Ovary (tissue), 9 donors: ENCODE data around the gene JHY. TPM values are rescaled to one million over a fixed set of nuclear protein-coding genes. Genes with fewer than 3 reads are reported as not detected.

Experiments used
- DNase-seq, 5 donors: peaks; one replicate each; pipeline ENCODE4 v3.0.0-alpha.2; 2019 to 2020
- H3K27ac ChIP-seq, 2 donors: fragments of 200-600 bp; one replicate each; pipeline versions ENCODE4 v1.5.1 to v1.8.0; 2019 to 2022
- H3K27me3 ChIP-seq: fragments of 200-600 bp; one replicate; pipeline ENCODE4 v1.8.0; 2022
- H3K36me3 ChIP-seq: fragments of 200-600 bp; sonication (generic); one replicate; pipeline ENCODE4 v1.5.1; 2019
- H3K4me1 ChIP-seq: one replicate; pipeline ENCODE4 v1.8.1; 2013; ENCODE audit warnings: mild to moderate bottlenecking, moderate library complexity; ENCODE audit not compliant: insufficient read depth
- H3K4me3 ChIP-seq: fragments of 200-600 bp; sonication (generic); one replicate; pipeline ENCODE4 v1.5.1; 2017
- H3K9me3 ChIP-seq, 2 donors: fragments of 200-600 bp in 1 of 2; sonication (generic) in 1 of 2; one replicate each; pipeline versions ENCODE4 v1.5.1 to v1.8.1; 2013 to 2019; ENCODE audit warnings: mild to moderate bottlenecking in 1 of 2, moderate library complexity in 1 of 2
- EP300 ChIP-seq: sonication (generic); formaldehyde crosslinking; IDR thresholded peaks from one replicate; pipeline ENCODE4 v1.6.1; 2017; ENCODE audit warnings: antibody characterized with exemption
- POLR2A ChIP-seq: fragments of 450-650 bp; IDR thresholded peaks from one replicate; pipeline ENCODE4 v1.6.1; 2017; ENCODE audit warnings: antibody characterized with exemption, mild to moderate bottlenecking, moderate library complexity
- WGBS, 3 donors: extraction: QIAGEN DNeasy Blood & Tissue Kit in 1 of 3; methylation state at CpG; one replicate each; pipeline versions ENCODE4 v1.1.5 to v1.1.7; 2013 to 2017; 5-methylcytosine and 5-hydroxymethylcytosine counted together
- intact Hi-C, 4 donors: fragments of 100-400 bp; cut with DNase I; formaldehyde crosslinking; loops; one replicate each; pipeline versions ENCODE4 v1.11.0 to v1.15.1; 2022 to 2023
- polyA plus RNA-seq, 2 donors: library from polyadenylated mRNA; stranded (reverse); fragments of 200-250 nt in 1 of 2; fragments of 350-450 nt in 1 of 2; fragmentation: Illumina TruSeq in 1 of 2; extraction: RNeasy Lipid Tissue Mini Kit (QIAGEN cat#74804) in 1 of 2; gene quantifications; one replicate each; pipeline ENCODE4 v1.2.3, GENCODE V29; 2013 to 2014
- small RNA-seq: library from RNA; depleted of rRNA; stranded (forward); fragments of <200 nt; gene quantifications from one replicate; pipeline ENCODE3, GENCODE V24; 2016
- total RNA-seq, 7 donors: library from RNA; depleted of rRNA in 2 of 7; stranded (reverse); fragments of >200 nt in 2 of 7; fragmentation: NEBNext Ultra II Directional in 3 of 7; extraction: Animal tissue kit (Norgen Biotek cat#: 25700) in 3 of 7; gene quantifications; one replicate each; pipeline versions ENCODE4 v1.1.0 to v1.2.4, GENCODE V29; 2016 to 2023
- TF ChIP-seq, protein P1 (sequence below), 3 donors: fragments of 450-650 bp in 2 of 3; fragments of 200-600 bp in 1 of 3; IDR thresholded peaks; one replicate each; pipeline versions ENCODE4 v1.5.1 to v1.8.0; 2016 to 2022; ENCODE audit warnings: antibody characterized with exemption in 3 of 3, mild to moderate bottlenecking in 1 of 3
- donor health status: DM: no; HTN: no; CAD: no; lungs with moderate emphysema.
- donor health status: DM: no; HTN: no; CAD: no.
- donor health status: Bipolar disorder and iron deficiency.
- donor health status: DM: yes; HTN: yes; CAD: no.
- donor health status: DM: no; HTN: no; CAD: no.
- donor health status: DM: yes; HTN: yes; CAD: no.

The JHY gene
- total and polyA plus RNA-seq, 9 donors, result 2.2 to 7.9 (median 3.7) TPM

DNA sequence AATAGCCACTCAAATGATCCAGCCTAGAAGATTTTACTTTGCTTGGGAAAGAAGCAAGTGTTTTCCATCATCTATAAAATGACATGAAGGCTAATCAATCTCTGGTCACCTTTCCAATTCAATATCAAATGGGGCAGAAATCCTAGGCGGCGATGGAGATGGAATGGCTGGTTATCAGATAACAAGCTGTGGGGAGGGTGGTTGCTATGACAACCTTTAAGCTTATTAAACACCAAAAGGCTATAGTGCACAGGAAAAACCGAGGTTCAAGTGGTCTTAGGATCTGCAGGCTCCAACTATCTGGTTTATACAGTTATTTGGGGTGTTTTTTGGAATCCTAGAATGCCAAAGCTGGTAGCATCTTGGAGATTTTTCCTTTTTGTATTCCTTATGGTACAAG is 113.0 kb downstream of the JHY start:
- intact Hi-C loops, result no loop called here
- Histone ChIP-seq H3K9me3 (no peaks in the 10 kb centered on the region), H3K4me3 (no peak overlapping the region), H3K27ac (no peak overlapping the region), H3K36me3 (no peaks in the 10 kb centered on the region), H3K4me1 (no peaks in the 10 kb centered on the region), H3K27me3 (no peaks in the 10 kb centered on the region)
- 36 to 38% (median 36%) methylated on average over 3 of the region's 3 CpGs for WGBS, 3 donors
- DNase-seq, result no peak
- TF ChIP-seq EP300 (no peak), POLR2A (no peak)

DNA sequence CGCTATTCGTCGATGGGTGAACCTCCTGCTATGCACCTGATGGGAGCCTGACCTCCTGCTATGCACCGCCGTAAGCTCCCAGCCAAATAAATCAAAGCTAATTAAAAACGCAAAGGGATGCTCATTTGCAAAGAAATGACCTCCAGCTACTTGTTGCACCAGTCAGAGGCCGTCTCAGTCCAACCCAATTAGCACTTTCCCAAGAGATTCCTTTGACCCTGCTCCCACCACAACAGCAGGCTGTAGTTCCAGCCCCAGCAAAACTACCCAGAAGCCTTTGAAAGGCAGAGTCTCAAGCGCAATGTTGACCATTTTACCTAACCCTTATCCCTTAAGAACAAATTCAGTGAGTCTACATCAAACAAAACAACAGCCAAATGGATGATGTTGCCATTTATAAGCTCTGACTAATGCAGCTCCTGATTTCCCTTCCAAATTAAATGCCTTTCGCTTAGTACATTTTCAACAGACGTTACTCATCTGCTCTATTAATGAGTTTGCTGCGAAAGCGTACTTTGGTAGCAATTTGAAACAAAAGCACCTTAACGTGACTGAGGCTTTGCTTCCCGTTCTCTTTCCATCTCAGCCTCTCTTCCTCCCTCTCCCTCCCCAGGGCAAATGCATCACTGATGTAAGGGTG is 116.3 kb downstream of the JHY start:
- intact Hi-C loops, result no loop called here
- no peak overlapping the region for H3K27ac ChIP-seq
- H3K27me3 ChIP-seq, result no peaks in the 10 kb centered on the region
- no peaks in the 10 kb centered on the region for H3K9me3 ChIP-seq
- H3K4me1 ChIP-seq, result no peaks in the 10 kb centered on the region
- TF ChIP-seq POLR2A (no peak), EP300 (no peak)
- TF ChIP-seq, protein P1, sequence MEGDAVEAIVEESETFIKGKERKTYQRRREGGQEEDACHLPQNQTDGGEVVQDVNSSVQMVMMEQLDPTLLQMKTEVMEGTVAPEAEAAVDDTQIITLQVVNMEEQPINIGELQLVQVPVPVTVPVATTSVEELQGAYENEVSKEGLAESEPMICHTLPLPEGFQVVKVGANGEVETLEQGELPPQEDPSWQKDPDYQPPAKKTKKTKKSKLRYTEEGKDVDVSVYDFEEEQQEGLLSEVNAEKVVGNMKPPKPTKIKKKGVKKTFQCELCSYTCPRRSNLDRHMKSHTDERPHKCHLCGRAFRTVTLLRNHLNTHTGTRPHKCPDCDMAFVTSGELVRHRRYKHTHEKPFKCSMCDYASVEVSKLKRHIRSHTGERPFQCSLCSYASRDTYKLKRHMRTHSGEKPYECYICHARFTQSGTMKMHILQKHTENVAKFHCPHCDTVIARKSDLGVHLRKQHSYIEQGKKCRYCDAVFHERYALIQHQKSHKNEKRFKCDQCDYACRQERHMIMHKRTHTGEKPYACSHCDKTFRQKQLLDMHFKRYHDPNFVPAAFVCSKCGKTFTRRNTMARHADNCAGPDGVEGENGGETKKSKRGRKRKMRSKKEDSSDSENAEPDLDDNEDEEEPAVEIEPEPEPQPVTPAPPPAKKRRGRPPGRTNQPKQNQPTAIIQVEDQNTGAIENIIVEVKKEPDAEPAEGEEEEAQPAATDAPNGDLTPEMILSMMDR (IDR thresholded peaks at IDR 0.05), result no peak
- 28 to 33% (median 31%) methylated on average over 14 of the region's 14 CpGs for WGBS, 3 donors
- no peaks in the 10 kb centered on the region for H3K36me3 ChIP-seq
- no peak for DNase-seq
- H3K4me3 ChIP-seq, result no peak overlapping the region

DNA sequence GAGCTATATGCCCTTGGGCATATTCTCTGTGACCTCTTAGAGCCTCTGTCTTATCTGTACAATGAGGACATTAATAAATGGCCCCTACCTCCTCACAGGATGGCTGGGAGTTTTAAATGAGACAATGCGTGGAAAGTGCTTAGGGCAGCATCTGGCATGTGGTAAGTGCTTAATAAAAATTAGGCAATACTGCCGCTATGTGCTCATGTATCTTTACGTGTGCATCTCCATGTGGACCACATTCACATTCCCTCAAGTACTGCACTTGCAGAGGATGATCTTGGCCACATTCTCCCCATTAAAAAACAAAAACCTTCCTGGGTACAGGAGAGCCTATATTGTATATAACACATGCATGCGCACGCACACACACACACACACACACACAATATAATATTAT is 118.2 kb downstream of the JHY start:
- no peak for TF ChIP-seq EP300
- TF ChIP-seq, protein P1 (IDR thresholded peaks at IDR 0.05), result no peak
- TF ChIP-seq POLR2A, result no peak
- no peaks in the 10 kb centered on the region for H3K27me3 ChIP-seq
- intact Hi-C loops, result no loop called here
- no peak for DNase-seq
- H3K27ac ChIP-seq, result no peak overlapping the region
- WGBS, 3 donors, result 69 to 85% (median 74%) methylated on average over 5 of the region's 5 CpGs
- H3K4me3 ChIP-seq, result no peak overlapping the region
- H3K36me3 ChIP-seq, result no peaks in the 10 kb centered on the region
- no peaks in the 10 kb centered on the region for H3K4me1 ChIP-seq
- H3K9me3 ChIP-seq, result no peaks in the 10 kb centered on the region

DNA sequence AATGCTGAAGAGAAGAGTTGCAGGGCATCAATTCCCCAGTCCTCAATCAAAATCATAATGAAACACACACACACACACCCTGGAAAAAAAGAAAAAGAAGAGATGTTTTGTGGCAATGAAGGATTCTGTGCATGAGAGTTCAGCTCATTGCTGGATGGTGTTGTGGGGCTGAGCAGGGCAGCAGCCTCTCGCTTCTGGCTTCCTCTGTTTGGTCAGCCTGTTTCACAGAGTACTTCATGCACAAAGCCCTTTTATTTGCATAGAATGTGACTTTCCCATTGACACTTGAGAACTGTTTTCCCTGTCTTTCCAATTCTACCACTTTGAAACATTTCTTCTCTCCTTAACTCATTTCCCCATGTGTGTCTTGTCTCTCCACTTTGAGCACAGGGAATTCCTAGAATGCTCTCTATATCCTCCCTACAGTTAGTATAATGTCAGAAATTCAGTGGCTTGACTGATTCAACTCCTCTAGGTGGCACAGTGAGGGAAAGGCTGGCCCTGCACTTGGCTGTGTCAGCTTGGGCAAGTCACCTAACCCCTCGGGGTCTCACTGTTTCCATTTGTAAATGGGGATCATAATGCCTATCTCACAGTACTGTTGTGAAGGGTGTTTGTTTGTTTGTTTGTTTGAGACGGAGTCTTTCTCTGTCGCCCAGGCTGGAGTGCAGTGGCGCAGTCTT is 124.4 kb downstream of the JHY start:
- 78 to 87% (median 84%) methylated on average over 5 of the region's 5 CpGs for WGBS, 3 donors
- Histone ChIP-seq H3K36me3 (no peaks in the 10 kb centered on the region), H3K9me3 (no peaks in the 10 kb centered on the region), H3K27me3 (no peaks in the 10 kb centered on the region), H3K4me3 (no peak overlapping the region), H3K27ac (no peak overlapping the region), H3K4me1 (no peaks in the 10 kb centered on the region)
- DNase-seq, result no peak
- intact Hi-C loops, result no loop called here
- no peak for TF ChIP-seq POLR2A
- TF ChIP-seq, protein P1 (IDR thresholded peaks at IDR 0.05), result no peak
- no peak for TF ChIP-seq EP300

Small RNA genes within 50 kb of the gene (small RNA-seq; reads per million reads assigned to genes)
- not detected for gene RNU4-23P

Other genes starting within 250 kb of the JHY start
- gene UBASH3B, start 227.0 kb upstream of the JHY start, total RNA-seq, result 1 to 10 TPM in 6 of 7 donors, under 1 TPM in 1; 0.92 to 5.9 (median 1.8) TPM
- gene UBASH3B, start 227.0 kb upstream of the JHY start, polyA plus RNA-seq, result 1 to 10 TPM in 1 of 2 donors, under 1 TPM in 1; 0.31 to 1.8 TPM
- gene CRTAM, start 44.3 kb upstream of the JHY start, total RNA-seq, result under 1 TPM in 5 of 7 donors, not detected in 2; 0.10 to 0.92 (median 0.30) TPM
- gene CRTAM, start 44.3 kb upstream of the JHY start, polyA plus RNA-seq, result under 1 TPM; 0.06 to 0.83 TPM
- not detected for gene BSX, start 99.1 kb downstream of the JHY start, total RNA-seq
- not detected for gene BSX, start 99.1 kb downstream of the JHY start, polyA plus RNA-seq
- gene HSPA8, start 179.4 kb downstream of the JHY start, total RNA-seq, result 100 to 1,000 TPM; 383 to 888 (median 747) TPM
- gene HSPA8, start 179.4 kb downstream of the JHY start, polyA plus RNA-seq, result 1,000 to 10,000 TPM in 1 of 2 donors, 100 to 1,000 TPM in 1; 289 to 1,795 TPM